ENCODE results near the gene ATRAID.

Gene ATRAID

GRCh38 chr2:27220091-27220490, 8.2 kb downstream of the ATRAID start:
- Histone ChIP-seq H3K27ac (no peak overlapping the region), H3K36me3 (replicated peaks) (peaks cover 43% of the 10 kb centered on the region), H3K27me3 (replicated peaks) (no peaks in the 10 kb centered on the region), H3K4me3 (ENCODE audit: low read depth, low read length) (no peak overlapping the region)
- in situ Hi-C loops (cut with HindIII; ENCODE audit: low pct_ligation_motif_present, low sequenced_read_pairs) = no loop called here
- DNase-seq = no peak
- no peak for TF ChIP-seq CTCF (IDR thresholded peaks at IDR 0.05; ENCODE audit: low read depth, low read length, missing control alignments)

GRCh38 chr2:27221166-27221565, 9.3 kb downstream of the ATRAID start:
- DNase-seq = no peak
- in situ Hi-C loops (cut with HindIII; ENCODE audit: low pct_ligation_motif_present, low sequenced_read_pairs) = no loop called here
- H3K27me3 ChIP-seq (replicated peaks) = no peaks in the 10 kb centered on the region
- H3K36me3 ChIP-seq (replicated peaks) = peaks cover 52% of the 10 kb centered on the region
- no peak for TF ChIP-seq CTCF (IDR thresholded peaks at IDR 0.05; ENCODE audit: low read depth, low read length, missing control alignments)
- no peak overlapping the region for H3K27ac ChIP-seq
- no peak overlapping the region for H3K4me3 ChIP-seq (ENCODE audit: low read depth, low read length)

GRCh38 chr2:27222407-27222806, 10.6 kb downstream of the ATRAID start:
- no peak overlapping the region for H3K27ac ChIP-seq
- H3K4me3 ChIP-seq (ENCODE audit: low read depth, low read length) = no peak overlapping the region
- peaks cover 63% of the 10 kb centered on the region for H3K36me3 ChIP-seq (replicated peaks)
- TF ChIP-seq CTCF (IDR thresholded peaks at IDR 0.05; ENCODE audit: low read depth, low read length, missing control alignments) = no peak
- in situ Hi-C loops (cut with HindIII; ENCODE audit: low pct_ligation_motif_present, low sequenced_read_pairs) = no loop called here
- H3K27me3 ChIP-seq (replicated peaks) = no peaks in the 10 kb centered on the region
- DNase-seq = no peak

- no peaks in the 10 kb centered on the region for H3K27me3 ChIP-seq (replicated peaks)
- no peak overlapping the region for H3K4me3 ChIP-seq (ENCODE audit: low read depth, low read length)
- DNase-seq = no peak
- no peak overlapping the region for H3K27ac ChIP-seq
- in situ Hi-C loops (cut with HindIII; ENCODE audit: low pct_ligation_motif_present, low sequenced_read_pairs) = no loop called here
- peaks cover 69% of the 10 kb centered on the region for H3K36me3 ChIP-seq (replicated peaks)
- no peak for TF ChIP-seq CTCF (IDR thresholded peaks at IDR 0.05; ENCODE audit: low read depth, low read length, missing control alignments)
These were observed 11.6 kb downstream of the ATRAID start for GRCh38 chr2:27223416-27223815.

GRCh38 chr2:27225526-27225925, 13.7 kb downstream of the ATRAID start:
- DNase-seq = no peak
- H3K4me3 ChIP-seq (ENCODE audit: low read depth, low read length) = no peak overlapping the region
- in situ Hi-C loops (cut with HindIII; ENCODE audit: low pct_ligation_motif_present, low sequenced_read_pairs) = no loop called here

More at GRCh38 chr2:27225526-27225925, 13.7 kb downstream of the ATRAID start:
- Histone ChIP-seq H3K27ac (no peak overlapping the region), H3K36me3 (replicated peaks) (peaks cover 77% of the 10 kb centered on the region), H3K27me3 (replicated peaks) (no peaks in the 10 kb centered on the region)
- TF ChIP-seq CTCF (IDR thresholded peaks at IDR 0.05; ENCODE audit: low read depth, low read length, missing control alignments) = no peak
